ENCODE measurements around the gene MED13L.

GRCh38 chr12:116180448-116180847, 97.0 kb downstream of the MED13L start:
- no peak for TF ChIP-seq CTCF (optimal IDR thresholded peaks at IDR 0.05 in 1 of 3, IDR thresholded peaks at IDR 0.05 in 1 of 3, conservative IDR thresholded peaks at IDR 0.05 in 1 of 3; ENCODE audit: extremely low read depth in 1 of 3, insufficient read depth in 2 of 3, low read length in 3 of 3)
- no peak for TF ChIP-seq EZH2 (IDR thresholded peaks at IDR 0.05; ENCODE audit: low read length)

All from keratinocyte (primary cell).